Measurements from ENCODE around the gene SCNN1G.
"Not testable (repeated sequence)": the region's sequence is repeated elsewhere in the genome, so short reads cannot be mapped to it uniquely, and the experiment has no call there.

SCNN1G gene

GRCh38 chr16:23182679-23183542, at the start of gene SCNN1G:
Gene SCNN1G, plus strand, starts transcription at chr16:23182745. Its CDS starts 3,527 bp downstream, at chr16:23186272.
- DNase-seq = no peak

DNA sequence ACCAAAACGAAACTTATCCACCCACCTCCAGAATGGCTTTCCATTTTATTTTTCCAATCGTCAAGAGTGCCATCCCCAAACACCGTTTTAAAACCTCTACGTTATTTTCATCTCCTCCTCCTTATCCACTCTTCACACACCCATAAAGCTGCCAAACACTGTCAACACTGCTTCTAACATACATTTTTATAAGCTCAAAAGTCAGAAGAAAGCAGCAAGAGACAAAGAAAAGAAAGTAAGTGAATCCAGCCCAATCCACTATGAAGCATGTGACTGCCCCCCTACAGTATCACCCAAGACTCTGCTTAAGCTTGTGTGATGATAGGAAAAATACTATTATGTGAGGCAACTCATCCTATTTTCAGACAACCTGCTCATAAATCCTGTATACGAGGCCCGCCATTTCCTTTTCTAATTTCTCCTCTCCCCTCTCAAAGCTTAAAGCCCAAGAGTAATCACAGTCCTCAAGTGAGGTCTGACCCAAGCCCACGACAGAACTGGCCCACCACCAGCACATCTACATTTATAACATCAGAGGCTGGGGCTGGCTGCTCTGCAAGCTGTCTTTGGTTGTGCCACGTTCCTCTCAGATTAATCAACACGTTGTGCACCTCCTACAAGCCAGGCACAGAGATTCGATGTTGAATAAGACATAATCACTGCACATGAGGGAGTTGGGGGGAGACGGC, 49.6 kb upstream of the SCNN1G start:
- DNase-seq = no peak

DNA sequence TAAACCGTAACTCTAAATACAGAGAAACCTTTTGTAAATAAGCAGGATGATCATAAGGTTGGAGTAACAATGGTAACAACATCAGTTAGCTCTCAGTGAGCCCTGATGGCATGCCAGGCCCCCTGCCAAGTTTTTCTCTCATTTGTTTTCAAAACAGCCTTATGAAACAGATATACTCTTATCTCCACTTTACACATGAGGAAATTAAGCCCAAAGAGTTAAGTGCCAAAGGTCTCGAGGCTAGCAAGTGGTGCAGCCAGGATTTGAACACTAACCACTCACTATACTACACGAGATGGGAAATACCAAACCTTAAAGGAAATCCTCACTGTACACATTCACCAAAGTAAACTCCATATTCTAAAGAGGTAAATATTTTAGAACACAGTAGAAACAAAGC, 48.3 kb upstream of the SCNN1G start:
- DNase-seq = no peak

DNA sequence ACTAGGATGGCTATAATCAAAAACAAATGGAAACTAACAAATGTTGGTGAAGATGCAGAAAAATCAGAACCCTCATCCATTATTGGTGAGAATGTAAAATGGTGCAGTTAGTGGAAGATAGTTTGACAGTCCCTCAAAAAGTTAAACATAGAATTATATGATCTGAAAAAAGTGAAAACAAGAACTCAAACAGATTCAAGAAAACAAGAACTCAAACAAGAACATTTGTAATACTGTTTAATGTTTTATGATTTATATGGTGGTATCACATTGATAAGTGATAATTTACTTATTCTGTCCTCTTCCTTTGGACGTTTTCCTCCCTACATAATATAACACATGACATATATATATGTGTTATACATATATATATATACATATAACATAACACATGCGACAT, 45.3 kb upstream of the SCNN1G start:
- no peak for DNase-seq

GRCh38 chr16:23137818-23138217, 44.7 kb upstream of the SCNN1G start:
- no peak for DNase-seq

DNA sequence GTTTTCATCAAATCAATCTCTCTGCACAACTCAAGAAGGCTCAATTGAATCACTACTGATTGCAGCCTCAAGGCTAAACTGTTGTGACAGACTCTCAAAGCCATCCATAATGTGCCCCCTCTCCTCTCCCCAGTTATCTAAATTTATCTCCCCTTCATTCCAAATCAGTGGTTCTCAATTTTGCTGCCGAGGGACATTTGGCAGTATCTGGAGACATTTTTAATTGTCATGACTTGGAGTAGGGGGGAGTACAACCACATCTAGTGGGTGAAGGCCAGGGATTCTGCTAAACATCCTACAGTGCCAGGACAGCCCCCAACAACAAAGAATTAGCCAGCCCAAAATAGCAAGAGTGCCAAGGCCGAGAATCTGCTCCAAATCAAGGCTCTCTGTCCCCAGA, 42.4 kb upstream of the SCNN1G start:
- no peak for DNase-seq

DNA sequence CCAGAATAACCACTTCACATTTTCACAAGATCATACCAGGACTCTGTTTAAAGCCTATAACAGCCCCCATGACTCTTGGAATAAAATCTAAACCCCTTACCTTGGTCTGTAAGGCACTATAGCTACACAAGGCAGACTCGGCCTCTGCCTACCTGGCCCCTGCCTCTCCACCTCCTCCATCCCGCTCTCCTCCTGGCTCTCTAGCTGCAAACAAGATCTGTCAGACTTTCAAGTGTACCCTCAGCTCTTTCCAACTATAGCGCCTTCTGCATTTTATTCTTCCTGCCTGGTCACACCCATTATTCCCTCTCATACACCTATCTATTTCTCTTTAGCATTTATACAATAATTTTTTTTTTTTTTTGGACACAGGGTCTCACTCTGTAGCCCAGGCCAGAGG, 41.5 kb upstream of the SCNN1G start:
- no peak for DNase-seq

- DNase-seq = no peak
Measured at GRCh38 chr16:23141500-23141899, 41.0 kb upstream of the SCNN1G start.

GRCh38 chr16:23141959-23142740, 40.4 kb upstream of the SCNN1G start:
- DNase-seq = no peak

GRCh38 chr16:23143391-23143790, 39.2 kb upstream of the SCNN1G start:
- DNase-seq = no peak

DNA sequence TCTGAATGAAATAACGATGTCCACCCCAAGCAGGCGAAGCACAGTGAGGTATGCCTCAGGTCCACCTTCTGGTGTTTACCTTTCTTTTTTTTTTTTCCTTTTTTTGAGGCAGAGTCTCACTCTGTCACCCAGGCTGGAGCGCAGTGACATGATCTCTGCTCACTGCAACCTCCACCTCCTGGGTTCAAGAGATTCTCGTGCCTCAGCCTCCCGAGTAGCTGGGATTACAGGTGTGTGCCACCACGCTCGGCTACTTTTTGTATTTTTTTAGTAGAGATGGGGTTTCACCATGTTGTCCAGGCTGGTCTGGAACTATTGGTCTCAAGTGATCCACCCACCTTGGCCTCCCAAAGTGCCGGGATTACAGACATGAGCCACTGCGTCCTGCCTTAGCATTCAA, 38.2 kb upstream of the SCNN1G start:
- not testable (repeated sequence) for DNase-seq

GRCh38 chr16:23145186-23145585, 37.4 kb upstream of the SCNN1G start:
- no peak for DNase-seq

- no peak for DNase-seq
Measured at GRCh38 chr16:23145608-23146007, 36.9 kb upstream of the SCNN1G start.

- no peak for DNase-seq
Measured at GRCh38 chr16:23146877-23147601, 35.5 kb upstream of the SCNN1G start.

GRCh38 chr16:23147666-23148065, 34.9 kb upstream of the SCNN1G start:
- DNase-seq = no peak

DNA sequence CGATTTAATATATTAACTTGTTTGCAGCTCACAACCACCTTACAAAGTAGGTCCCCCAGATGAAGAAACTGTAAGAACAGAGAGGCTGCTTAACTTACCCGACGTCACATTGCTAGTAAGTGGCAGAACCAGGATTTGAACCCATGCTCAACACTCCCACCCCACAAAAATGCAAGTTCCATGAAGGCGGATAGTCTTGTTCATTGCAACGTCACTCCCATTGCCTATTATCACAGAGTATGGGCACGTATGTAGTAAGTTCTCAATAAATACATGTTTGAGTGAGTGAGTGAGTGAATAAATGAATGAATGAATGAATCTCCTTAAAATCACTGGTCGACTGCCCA, 34.4 kb upstream of the SCNN1G start:
- DNase-seq = no peak

GRCh38 chr16:23148513-23149266, 33.9 kb upstream of the SCNN1G start:
- peak; percentile 64 for DNase-seq

- DNase-seq = peak; percentile 94
Measured at GRCh38 chr16:23149267-23149992, 33.1 kb upstream of the SCNN1G start, which contains the start of gene USP31. Gene USP31, minus strand, starts transcription at chr16:23149452. Its CDS starts 182 bp downstream, at chr16:23149270.

DNA sequence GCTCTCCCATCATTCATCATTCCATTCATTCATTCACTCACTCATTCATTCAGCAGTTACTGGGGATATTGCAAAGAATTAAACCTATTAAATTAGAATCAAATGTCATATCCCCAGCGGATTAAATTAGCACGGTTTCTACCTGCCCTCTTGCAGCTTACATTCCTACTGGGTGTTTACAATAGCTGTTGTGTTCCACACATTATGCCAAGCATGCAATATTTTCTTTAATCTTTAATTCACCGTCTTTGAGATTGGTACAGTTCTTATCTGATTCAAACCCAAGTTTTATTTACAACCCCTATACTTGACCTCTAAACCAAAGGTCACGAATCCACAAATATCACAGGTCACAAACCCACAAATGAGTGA, 32.6 kb upstream of the SCNN1G start:
- no peak for DNase-seq

GRCh38 chr16:23152386-23153178, 30.0 kb upstream of the SCNN1G start:
- no peak for DNase-seq
